H1 (cell line): ENCODE data around the gene MAD2L2. TPM values are rescaled to one million over a fixed set of nuclear protein-coding genes. Genes with fewer than 3 reads are reported as not detected.

Experiments
- CBX8 ChIP-seq: fragments of 300-800, 300-1000 bp; sonication (generic); IDR thresholded peaks from 2 replicates; pipeline ENCODE4 v1.7.1; 2016; ENCODE audit warnings: low read depth, low read length, borderline replicate concordance
- EGR1 ChIP-seq: IDR thresholded peaks from 2 replicates; pipeline ENCODE4 v1.6.1; 2011; ENCODE audit warnings: low read depth, low read length, borderline replicate concordance
- KDM4A ChIP-seq: IDR thresholded peaks from one replicate; pipeline ENCODE4 v1.7.1; 2012; ENCODE audit warnings: low read depth, mild to moderate bottlenecking, moderate library complexity, low read length, inconsistent platforms; ENCODE audit not compliant: severe bottlenecking
- NRF1 ChIP-seq: IDR thresholded peaks from 2 replicates; pipeline ENCODE4 v1.6.1; 2011; ENCODE audit warnings: mild to moderate bottlenecking, low read depth, low read length, improper control_type of control experiment
- RAD21 ChIP-seq, 2 experiments: IDR thresholded peaks in 1 of 2; conservative IDR thresholded peaks in 1 of 2; 2 replicates each; pipeline ENCODE4 v1.6.1; 2011; ENCODE audit warnings: low read depth in 2 of 2, low read length in 2 of 2, improper control_type of control experiment in 1 of 2, inconsistent platforms in 1 of 2, mild to moderate bottlenecking in 1 of 2, moderate library complexity in 1 of 2
- SAP30 ChIP-seq: fragments of 300-600 bp; sonication (generic); IDR thresholded peaks from 2 replicates; pipeline ENCODE4 v1.7.1; 2012; ENCODE audit warnings: low read length, moderate library complexity, mild to moderate bottlenecking, inconsistent platforms; ENCODE audit not compliant: insufficient read depth, insufficient replicate concordance
- SP1 ChIP-seq: IDR thresholded peaks from 2 replicates; pipeline ENCODE4 v1.6.1; 2011; ENCODE audit warnings: low read depth, low read length
- SP4 ChIP-seq: IDR thresholded peaks from 2 replicates; pipeline ENCODE4 v1.6.1; 2012; ENCODE audit warnings: low read length, inconsistent platforms
- TAF1 ChIP-seq: IDR thresholded peaks from 2 replicates; pipeline ENCODE4 v1.6.1; 2011; ENCODE audit warnings: mild to moderate bottlenecking, low read depth, low read length
- polyA plus RNA-seq, 7 experiments: library from polyadenylated mRNA; depleted of rRNA in 3 of 7; stranded (reverse) in 5 of 7; unstranded in 2 of 7; fragments of >200 nt in 5 of 7; fragments of 200-250 nt in 2 of 7; gene quantifications; 1 replicate in 5 of 7; 2 replicates in 1 of 7; 4 replicates in 1 of 7; pipeline versions ENCODE4 v1.2.1 to v1.2.3, GENCODE V29; 2011 to 2013; ENCODE audit warnings: missing spikeins in 2 of 7, mixed read lengths in 2 of 7
- total RNA-seq: library from RNA; stranded (reverse); fragmentation: NEBNext Ultra II Directional; extraction: Animal tissue kit (Norgen Biotek cat#: 25700); gene quantifications from 2 replicates; pipeline ENCODE4 v1.2.1, GENCODE V29; 2021
- TF ChIP-seq, protein P1 (sequence below): IDR thresholded peaks from 2 replicates; pipeline ENCODE4 v1.6.1; 2012; ENCODE audit warnings: inconsistent platforms

MAD2L2 gene
- total and polyA plus RNA-seq, 2 of the 8 experiments (the other 6 are each of a cell fraction or from before 2014, with no cell fraction given): 310 to 469 TPM

- TF ChIP-seq, protein P1, sequence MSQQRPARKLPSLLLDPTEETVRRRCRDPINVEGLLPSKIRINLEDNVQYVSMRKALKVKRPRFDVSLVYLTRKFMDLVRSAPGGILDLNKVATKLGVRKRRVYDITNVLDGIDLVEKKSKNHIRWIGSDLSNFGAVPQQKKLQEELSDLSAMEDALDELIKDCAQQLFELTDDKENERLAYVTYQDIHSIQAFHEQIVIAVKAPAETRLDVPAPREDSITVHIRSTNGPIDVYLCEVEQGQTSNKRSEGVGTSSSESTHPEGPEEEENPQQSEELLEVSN: no peak
- TF ChIP-seq EGR1: no peak
- no peak for TF ChIP-seq SAP30
- TF ChIP-seq SP4: no peak
- no peak for TF ChIP-seq SP1
- no peak for TF ChIP-seq KDM4A
- TF ChIP-seq NRF1: no peak
- no peak for TF ChIP-seq CBX8
- TF ChIP-seq RAD21 (IDR thresholded peaks at IDR 0.05 in 1 of 2, conservative IDR thresholded peaks at IDR 0.05 in 1 of 2; ENCODE audit: low read depth in 2 of 2, low read length in 2 of 2): no peak
- TF ChIP-seq TAF1: no peak
These were observed 21.2 kb upstream of the MAD2L2 start (continued) for GRCh38 chr1:11701981-11702803.
